IMR-90 (cell line): Measurements from ENCODE around the gene RPS6KA2. TPM values are rescaled to one million over a fixed set of nuclear protein-coding genes. Genes with fewer than 3 reads are reported as not detected.

Source experiments
- ATAC-seq: fragments of 200-7000 bp; cut with Tn5 transposase; 2 replicates; pipeline ENCODE4 v1.9.1; 2020; ENCODE audit warnings: low read depth, mild to moderate bottlenecking, moderate library complexity
- BruUV-seq: library from RNA; stranded (reverse); fragments of 400-500 nt; replicated peaks from 2 replicates; lab custom pipeline; 2021; lab: Mats Ljungman, UMichigan
- CTCF ChIA-PET: fragments of 300-600 bp; formaldehyde crosslinking; extraction: SDS; loops from one replicate; lab custom pipeline; 2021; ENCODE audit warnings: antibody characterized with exemption; lab: Yijun Ruan, JAX
- POLR2A ChIA-PET: fragments of 300-600 bp; sonication (Branson Sonifier 250); formaldehyde crosslinking; loops from one replicate; lab custom pipeline; 2022; ENCODE audit warnings: antibody characterized with exemption; ENCODE audit not compliant: unreplicated experiment; lab: Charles Lee
- DNase-seq: peaks from one replicate; pipeline ENCODE4 v3.0.0; 2013
- H2AFZ ChIP-seq: replicated peaks from 2 replicates; pipeline ENCODE3; 2013; ENCODE audit warnings: low read length, mild to moderate bottlenecking; ENCODE audit not compliant: poor library complexity
- H2AK5ac ChIP-seq: 2 replicates; pipeline ENCODE4 v1.6.1; 2013; ENCODE audit warnings: low read depth, low read length, inconsistent platforms
- H2AK9ac ChIP-seq: replicated peaks from 2 replicates; pipeline ENCODE3; 2013; ENCODE audit warnings: mild to moderate bottlenecking, low read depth, low read length, moderate library complexity; ENCODE audit not compliant: poor library complexity
- H2BK120ac ChIP-seq: 2 replicates; pipeline ENCODE4 v1.6.1; 2013; ENCODE audit warnings: low read depth, low read length, inconsistent platforms
- H2BK15ac ChIP-seq: 3 replicates; pipeline ENCODE4 v1.6.1; 2013; ENCODE audit warnings: low read depth, low read length, inconsistent platforms
- H2BK20ac ChIP-seq: 2 replicates; pipeline ENCODE4 v1.6.1; 2013; ENCODE audit warnings: low read depth, mild to moderate bottlenecking, inconsistent platforms, low read length, moderate library complexity
- H2BK5ac ChIP-seq: 2 replicates; pipeline ENCODE4 v1.6.1; 2013; ENCODE audit warnings: mild to moderate bottlenecking, low read depth, low read length, inconsistent platforms; ENCODE audit not compliant: poor library complexity, severe bottlenecking
- H3K14ac ChIP-seq: replicated peaks from 2 replicates; pipeline ENCODE4 v1.6.1; 2013; ENCODE audit warnings: low read depth, low read length, inconsistent platforms
- H3K18ac ChIP-seq: 2 replicates; pipeline ENCODE4 v1.6.1; 2013; ENCODE audit warnings: low read depth, low read length, control low read depth
- H3K23ac ChIP-seq: 2 replicates; pipeline ENCODE4 v1.6.1; 2013; ENCODE audit warnings: low read depth, low read length, inconsistent platforms
- H3K27ac ChIP-seq: 2 replicates; pipeline ENCODE4 v1.5.1; 2013; ENCODE audit warnings: mild to moderate bottlenecking, control low read depth, low read length; ENCODE audit not compliant: insufficient read depth
- H3K27me3 ChIP-seq: 2 replicates; pipeline ENCODE4 v1.6.1; 2013; ENCODE audit warnings: low read length; ENCODE audit not compliant: control insufficient read depth, insufficient read depth
- H3K36me3 ChIP-seq: 2 replicates; pipeline ENCODE4 v1.6.1; 2013; ENCODE audit warnings: low read length, mixed read lengths; ENCODE audit not compliant: control insufficient read depth, insufficient read depth
- H3K4ac ChIP-seq: 2 replicates; pipeline ENCODE4 v1.6.1; 2013; ENCODE audit warnings: low read depth, low read length, inconsistent platforms
- H3K4me1 ChIP-seq: 2 replicates; pipeline ENCODE4 v1.6.1; 2013; ENCODE audit warnings: low read length, mixed read lengths; ENCODE audit not compliant: control insufficient read depth, insufficient read depth
- H3K4me2 ChIP-seq: 2 replicates; pipeline ENCODE4 v1.6.1; 2013; ENCODE audit warnings: low read depth, mild to moderate bottlenecking, control low read depth, low read length, moderate library complexity
- H3K4me3 ChIP-seq: 2 replicates; pipeline ENCODE4 v1.5.1; 2013; ENCODE audit warnings: low read depth, mild to moderate bottlenecking, control low read depth, low read length, moderate library complexity; ENCODE audit not compliant: insufficient read depth
- H3K56ac ChIP-seq: 2 replicates; pipeline ENCODE4 v1.6.1; 2013; ENCODE audit warnings: low read length, inconsistent platforms; ENCODE audit not compliant: insufficient read depth; ENCODE audit errors: extremely low read depth
- H3K79me1 ChIP-seq, 2 experiments: 2 replicates each; pipeline ENCODE4 v1.6.1; 2013; ENCODE audit warnings: low read length in 2 of 2, inconsistent platforms in 1 of 2, low read depth in 1 of 2
- H3K9ac ChIP-seq: 2 replicates; pipeline ENCODE4 v1.6.1; 2013; ENCODE audit warnings: low read depth, low read length, control low read depth
- H3K9me1 ChIP-seq: 2 replicates; pipeline ENCODE4 v1.6.1; 2013; ENCODE audit warnings: low read length, inconsistent platforms; ENCODE audit not compliant: insufficient read depth
- H3K9me3 ChIP-seq: 2 replicates; pipeline ENCODE4 v1.6.1; 2013; ENCODE audit warnings: low read length; ENCODE audit not compliant: control insufficient read depth, insufficient read depth
- H4K20me1 ChIP-seq: 2 replicates; pipeline ENCODE4 v1.6.1; 2013; ENCODE audit warnings: low read length, inconsistent platforms; ENCODE audit not compliant: insufficient read depth
- H4K5ac ChIP-seq: 2 replicates; pipeline ENCODE4 v1.6.1; 2013; ENCODE audit warnings: mild to moderate bottlenecking, low read depth, low read length, control low read depth
- H4K8ac ChIP-seq, 2 experiments: 2 replicates each; pipeline ENCODE4 v1.6.1; 2013; ENCODE audit warnings: low read depth in 2 of 2, low read length in 2 of 2, control low read depth in 1 of 2, inconsistent platforms in 1 of 2
- H4K91ac ChIP-seq: 2 replicates; pipeline ENCODE4 v1.6.1; 2013; ENCODE audit warnings: low read depth, low read length, inconsistent platforms; ENCODE audit not compliant: insufficient read depth
- USF2 ChIP-seq: fragments of 150-350 bp; IDR thresholded peaks from 2 replicates; pipeline ENCODE4 v1.6.1; 2017; ENCODE audit warnings: mild to moderate bottlenecking, antibody characterized with exemption, low read length, low read depth
- WGBS, 2 experiments: methylation state at CpG; one replicate each; pipeline versions ENCODE4 v1.1.5 to v1.1.7; 2013; ENCODE audit warnings: missing lambda C conversion rate in 2 of 2; ENCODE audit not compliant: insufficient read length in 1 of 2; ENCODE audit errors: extremely low coverage in 2 of 2; 5-methylcytosine and 5-hydroxymethylcytosine counted together
- dilution Hi-C: fragments of 300-500 bp; cut with HindIII; formaldehyde crosslinking; loops from one replicate; pipeline ENCODE4 v1.14.3; 2018; ENCODE audit warnings: low sequenced_read_pairs; ENCODE audit not compliant: unreplicated experiment
- in situ Hi-C: fragments of 300-500 bp; cut with MboI; formaldehyde crosslinking; loops from 3 replicates; pipeline ENCODE4 v1.14.3; 2019; ENCODE audit warnings: low sequenced_read_pairs, inconsistent platforms, mixed read lengths
- intact Hi-C: fragments of 100-400 bp; cut with micrococcal nuclease; formaldehyde crosslinking; loops from 2 replicates; pipeline ENCODE4 v1.10.0; 2022
- polyA plus RNA-seq, 3 experiments: library from polyadenylated mRNA; depleted of rRNA; stranded (reverse); fragments of >200 nt; gene quantifications; 2 replicates each; pipeline ENCODE4 v1.2.3, GENCODE V29; 2012; ENCODE audit warnings: low replicate concordance in 1 of 3
- total RNA-seq: library from RNA; depleted of rRNA; stranded (reverse); fragments of >200 nt; gene quantifications from 2 replicates; pipeline ENCODE4 v1.2.3, GENCODE V29; 2012

The RPS6KA2 gene
- total and polyA plus RNA-seq, 2 of the 4 experiments (the other 2 are of a cell fraction) = 26.9 to 31.3 TPM

DNA sequence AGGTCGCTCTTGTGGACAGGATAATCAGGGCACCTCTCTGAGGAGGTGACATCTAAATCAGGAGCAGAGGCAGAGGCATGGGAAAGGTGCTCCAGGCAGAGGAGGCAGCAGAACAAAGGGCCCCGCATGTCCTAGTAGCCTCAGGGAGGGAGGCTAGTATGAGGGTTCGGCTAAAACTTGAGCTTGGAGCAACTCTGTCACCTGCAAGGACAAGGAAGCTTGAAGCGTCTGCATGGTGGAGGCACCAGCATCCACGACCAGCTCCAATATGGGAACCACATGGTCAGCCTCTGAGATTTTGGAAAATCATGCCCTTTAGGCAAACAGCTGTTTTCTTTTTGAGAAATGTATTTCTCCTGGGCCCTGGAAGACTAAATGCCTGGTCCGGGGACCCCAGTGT, 231.3 kb downstream of the RPS6KA2 start:
- Histone ChIP-seq H3K9ac (no peak overlapping the region), H4K8ac (no peak overlapping the region), H3K27ac (no peak overlapping the region), H4K5ac (no peak overlapping the region), H3K4ac (no peak overlapping the region), H3K23ac (no peak overlapping the region), H3K18ac (no peak overlapping the region), H3K4me2 (no peak overlapping the region), H3K4me3 (no peak overlapping the region), H4K91ac (no peak overlapping the region), H3K9me1 (no peaks in the 10 kb centered on the region), H2BK20ac (no peak overlapping the region), H3K79me1 (no peaks in the 10 kb centered on the region), H2AK9ac (no peak overlapping the region), H3K4me1 (no peaks in the 10 kb centered on the region), H2AK5ac (no peak overlapping the region), H4K20me1 (no peaks in the 10 kb centered on the region), H3K14ac (no peak overlapping the region), H2BK15ac (no peak overlapping the region), H2BK120ac (no peak overlapping the region), H3K9me3 (peaks cover 3% of the 10 kb centered on the region; the same call in 1 of the 2 replicates), H3K36me3 (no peaks in the 10 kb centered on the region), H3K56ac (no peak overlapping the region), H2AFZ (no peak overlapping the region), H3K27me3 (peaks cover 24% of the 10 kb centered on the region), H2BK5ac (no peak overlapping the region)
- POLR2A ChIA-PET = no interaction called here
- intact Hi-C loops = no loop called here
- CTCF ChIA-PET = no interaction called here
- no peak for TF ChIP-seq USF2
- dilution Hi-C loops = no loop called here
- no peak for ATAC-seq
- DNase-seq = no peak
- in situ Hi-C loops = loop anchor here (5.0 kb wide), 1 partner anchor 118 kb away; no protein-coding TSS in a partner anchor
- BruUV-seq = no TSS peak
- WGBS, 2 experiments = 67% methylated on average over 2 of the region's 6 CpGs; no CpG with 5 or more reads in 1 of the 2 experiments
